H9 (cell line): ENCODE results near the gene IQUB. TPM values are rescaled to one million over a fixed set of nuclear protein-coding genes. Genes with fewer than 3 reads are reported as not detected.

Experiments
- DNase-seq: peaks from one replicate; pipeline ENCODE4 v3.0.0-alpha.2; 2017
- H2AFZ ChIP-seq: one replicate; pipeline ENCODE4 v1.6.1; 2013; ENCODE audit warnings: mild to moderate bottlenecking, low read length, control low read depth, moderate library complexity
- H2AK5ac ChIP-seq: 2 replicates; pipeline ENCODE4 v1.6.1; 2013; ENCODE audit warnings: low read length, control low read depth, mixed read lengths; ENCODE audit not compliant: insufficient read length
- H2BK120ac ChIP-seq: one replicate; pipeline ENCODE4 v1.6.1; 2013; ENCODE audit warnings: low read depth, mild to moderate bottlenecking, low read length, control low read depth, inconsistent platforms; ENCODE audit not compliant: poor library complexity, severe bottlenecking
- H2BK12ac ChIP-seq: 2 replicates; pipeline ENCODE4 v1.6.1; 2013; ENCODE audit warnings: low read length, control low read depth, mixed read lengths, low read depth; ENCODE audit not compliant: insufficient read length
- H2BK15ac ChIP-seq: 2 replicates; pipeline ENCODE4 v1.6.1; 2013; ENCODE audit warnings: low read depth, low read length, control low read depth
- H2BK20ac ChIP-seq: one replicate; pipeline ENCODE4 v1.6.1; 2013; ENCODE audit warnings: low read depth, mild to moderate bottlenecking, low read length, control low read depth, inconsistent platforms; ENCODE audit not compliant: poor library complexity, severe bottlenecking
- H2BK5ac ChIP-seq: 2 replicates; pipeline ENCODE4 v1.6.1; 2013; ENCODE audit warnings: low read length, control low read depth, mixed read lengths; ENCODE audit not compliant: insufficient read length
- H3K14ac ChIP-seq: 2 replicates; pipeline ENCODE4 v1.6.1; 2013; ENCODE audit warnings: low read length, control low read depth; ENCODE audit not compliant: insufficient read depth
- H3K18ac ChIP-seq: 2 replicates; pipeline ENCODE4 v1.6.1; 2013; ENCODE audit warnings: low read depth, mild to moderate bottlenecking, mixed read lengths, low read length, control low read depth; ENCODE audit not compliant: insufficient read length
- H3K23ac ChIP-seq: 2 replicates; pipeline ENCODE4 v1.6.1; 2013; ENCODE audit warnings: low read length, control low read depth, mixed read lengths, low read depth; ENCODE audit not compliant: insufficient read length
- H3K23me2 ChIP-seq: 2 replicates; pipeline ENCODE4 v1.6.1; 2013; ENCODE audit warnings: low read depth, mild to moderate bottlenecking, mixed read lengths, low read length, control low read depth; ENCODE audit not compliant: insufficient read length, poor library complexity, severe bottlenecking
- H3K27ac ChIP-seq: 2 replicates; pipeline ENCODE4 v1.5.1; 2013; ENCODE audit warnings: low read length, control low read depth, mixed read lengths, low read depth; ENCODE audit not compliant: insufficient read length
- H3K27me3 ChIP-seq: 2 replicates; pipeline ENCODE4 v1.6.1; 2013; ENCODE audit warnings: low read length, control low read depth, inconsistent platforms; ENCODE audit not compliant: insufficient read depth
- H3K4ac ChIP-seq: 2 replicates; pipeline ENCODE4 v1.6.1; 2013; ENCODE audit warnings: low read depth, mild to moderate bottlenecking, control low read depth, inconsistent platforms, low read length, moderate library complexity
- H3K4me1 ChIP-seq: 2 replicates; pipeline ENCODE4 v1.6.1; 2013; ENCODE audit warnings: low read length, control low read depth, inconsistent platforms; ENCODE audit not compliant: insufficient read depth
- H3K4me2 ChIP-seq: 2 replicates; pipeline ENCODE4 v1.6.1; 2013; ENCODE audit warnings: low read length, control low read depth, mixed read lengths; ENCODE audit not compliant: insufficient read length, insufficient read depth
- H3K56ac ChIP-seq: 2 replicates; pipeline ENCODE4 v1.6.1; 2013; ENCODE audit warnings: low read depth, mild to moderate bottlenecking, mixed read lengths, low read length, control low read depth; ENCODE audit not compliant: insufficient read length
- H3K79me1 ChIP-seq: 2 replicates; pipeline ENCODE4 v1.6.1; 2013; ENCODE audit warnings: low read depth, mild to moderate bottlenecking, moderate library complexity, low read length, control low read depth, inconsistent platforms; ENCODE audit not compliant: insufficient read depth, poor library complexity, severe bottlenecking
- H3K79me2 ChIP-seq: 2 replicates; pipeline ENCODE4 v1.6.1; 2013; ENCODE audit warnings: low read length, control low read depth, inconsistent platforms; ENCODE audit not compliant: insufficient read depth
- H3K9ac ChIP-seq: 2 replicates; pipeline ENCODE4 v1.6.1; 2013; ENCODE audit warnings: low read length, control low read depth, mixed read lengths; ENCODE audit not compliant: insufficient read length; ENCODE audit errors: extremely low read depth
- H3K9me3 ChIP-seq: one replicate; pipeline ENCODE4 v1.6.1; 2013; ENCODE audit warnings: low read depth, low read length, inconsistent platforms; ENCODE audit not compliant: control insufficient read depth
- H3T11ph ChIP-seq: one replicate; pipeline ENCODE4 v1.6.1; 2013; ENCODE audit warnings: mild to moderate bottlenecking, low read length, control low read depth, inconsistent platforms
- H4K20me1 ChIP-seq: one replicate; pipeline ENCODE4 v1.6.1; 2013; ENCODE audit not compliant: control insufficient read depth, insufficient read length, insufficient read depth
- H4K5ac ChIP-seq: 2 replicates; pipeline ENCODE4 v1.6.1; 2013; ENCODE audit warnings: low read depth, mild to moderate bottlenecking, mixed read lengths, low read length, control low read depth; ENCODE audit not compliant: insufficient read length
- H4K8ac ChIP-seq: replicated peaks from 2 replicates; pipeline ENCODE4 v1.6.1; 2013; ENCODE audit warnings: low read length, control low read depth, mixed read lengths, low read depth; ENCODE audit not compliant: insufficient read length
- H4K91ac ChIP-seq: 2 replicates; pipeline ENCODE4 v1.6.1; 2013; ENCODE audit warnings: low read depth, mild to moderate bottlenecking, moderate library complexity, mixed read lengths, low read length, control low read depth; ENCODE audit not compliant: insufficient read length
- H3K27ac Mint-ChIP-seq, 3 experiments: 2 replicates in 2 of 3; 3 replicates in 1 of 3; pipeline ENCODE4 v1.8.0; 2020 to 2021; ENCODE audit warnings: mixed read lengths in 3 of 3, mild to moderate bottlenecking in 1 of 3, moderate library complexity in 1 of 3
- H3K27me3 Mint-ChIP-seq: 2 replicates; pipeline ENCODE4 v1.8.0; 2021; ENCODE audit warnings: low read depth, mild to moderate bottlenecking, moderate library complexity, mixed read lengths
- H3K36me3 Mint-ChIP-seq, 3 experiments: 2 replicates in 2 of 3; 3 replicates in 1 of 3; pipeline ENCODE4 v1.8.0; 2020 to 2021; ENCODE audit warnings: low read depth in 3 of 3, mixed read lengths in 3 of 3; ENCODE audit not compliant: insufficient read depth in 1 of 3
- H3K4me1 Mint-ChIP-seq, 2 experiments: 2 replicates each; pipeline ENCODE4 v1.8.0; 2020; ENCODE audit warnings: mixed read lengths in 2 of 2
- H3K4me3 Mint-ChIP-seq, 2 experiments: 2 replicates in 1 of 2; 3 replicates in 1 of 2; pipeline ENCODE4 v1.8.0; 2020 to 2021; ENCODE audit warnings: mild to moderate bottlenecking in 2 of 2, mixed read lengths in 2 of 2, moderate library complexity in 1 of 2
- H3K9me3 Mint-ChIP-seq, 2 experiments: 2 replicates in 1 of 2; 3 replicates in 1 of 2; pipeline ENCODE4 v1.8.0; 2020; ENCODE audit warnings: mild to moderate bottlenecking in 2 of 2, mixed read lengths in 2 of 2, moderate library complexity in 1 of 2
- WGBS: extraction: QIAGEN DNeasy Blood & Tissue Kit; methylation state at CpG from one replicate; pipeline ENCODE4 v1.1.7; 2013; ENCODE audit warnings: missing lambda C conversion rate, low lambda C conversion rate, mixed read lengths; ENCODE audit not compliant: insufficient read length; ENCODE audit errors: extremely low coverage; 5-methylcytosine and 5-hydroxymethylcytosine counted together
- total RNA-seq: library from RNA; stranded (reverse); gene quantifications from 2 replicates; pipeline ENCODE4 v1.2.1, GENCODE V29; 2021
- TF ChIP-seq, protein P1 (sequence below): fragments of 200-600 bp; sonication (generic); conservative IDR thresholded peaks from 3 replicates; pipeline ENCODE4 v1.8.0; 2021; ENCODE audit warnings: antibody characterized with exemption, mild to moderate bottlenecking

The IQUB gene
- total RNA-seq, 1 experiment from 2014 or later = 0.28 TPM

DNA sequence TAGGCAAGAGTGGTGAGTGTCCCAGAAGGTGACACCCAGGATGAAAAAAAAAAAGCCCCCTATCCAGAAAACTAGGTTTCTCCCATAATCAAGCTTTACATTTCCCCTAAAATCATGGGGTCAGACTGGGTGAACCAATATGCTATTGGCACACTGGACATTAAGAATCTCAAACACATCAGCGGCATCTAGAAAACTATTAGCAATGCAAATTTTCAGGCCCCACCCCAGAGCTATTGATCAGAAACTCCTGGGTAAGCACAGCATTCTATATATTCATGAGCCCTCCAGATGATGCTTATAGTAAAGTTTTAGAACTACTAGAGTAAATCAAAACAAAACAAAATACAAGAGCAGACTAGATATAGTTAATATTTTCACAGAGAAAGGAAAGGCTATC lies 36.4 kb downstream of the IQUB start:
- H3K4ac ChIP-seq = no peak overlapping the region
- H2BK12ac ChIP-seq = no peak overlapping the region
- no peaks in the 10 kb centered on the region for H3K27me3 Mint-ChIP-seq
- no peak overlapping the region for H3K4me2 ChIP-seq
- no peaks in the 10 kb centered on the region for H3K4me1 ChIP-seq
- no peak overlapping the region for H2BK15ac ChIP-seq
- no peak overlapping the region for H3K9ac ChIP-seq
- no peak for DNase-seq
- no peak overlapping the region for H3K23ac ChIP-seq
- H3K79me1 ChIP-seq = no peaks in the 10 kb centered on the region
- no peaks in the 10 kb centered on the region for H3K9me3 ChIP-seq
- peaks cover 28 to 31% of the 10 kb centered on the region in 2 experiments for H3K4me1 Mint-ChIP-seq
- no peaks in the 10 kb centered on the region for H3K23me2 ChIP-seq
- no peak overlapping the region for H3K27ac ChIP-seq
- H2AK5ac ChIP-seq = no peak overlapping the region
- no peak overlapping the region for H3T11ph ChIP-seq
- H4K20me1 ChIP-seq = no peaks in the 10 kb centered on the region
- no peak overlapping the region for H4K91ac ChIP-seq
- no peak overlapping the region for H4K5ac ChIP-seq
- H2BK20ac ChIP-seq = no peak overlapping the region
- no peak overlapping the region for H4K8ac ChIP-seq
- H3K27me3 ChIP-seq = no peaks in the 10 kb centered on the region
- H3K14ac ChIP-seq = no peak overlapping the region
- H2BK120ac ChIP-seq = no peak overlapping the region
- no CpG with 5 or more reads among the region's 1 CpG for WGBS
- H3K36me3 Mint-ChIP-seq = peaks cover 2 to 4% (median 2%) of the 10 kb centered on the region in 3 experiments; a peak in 4 of 7 replicates
- TF ChIP-seq, protein P1, sequence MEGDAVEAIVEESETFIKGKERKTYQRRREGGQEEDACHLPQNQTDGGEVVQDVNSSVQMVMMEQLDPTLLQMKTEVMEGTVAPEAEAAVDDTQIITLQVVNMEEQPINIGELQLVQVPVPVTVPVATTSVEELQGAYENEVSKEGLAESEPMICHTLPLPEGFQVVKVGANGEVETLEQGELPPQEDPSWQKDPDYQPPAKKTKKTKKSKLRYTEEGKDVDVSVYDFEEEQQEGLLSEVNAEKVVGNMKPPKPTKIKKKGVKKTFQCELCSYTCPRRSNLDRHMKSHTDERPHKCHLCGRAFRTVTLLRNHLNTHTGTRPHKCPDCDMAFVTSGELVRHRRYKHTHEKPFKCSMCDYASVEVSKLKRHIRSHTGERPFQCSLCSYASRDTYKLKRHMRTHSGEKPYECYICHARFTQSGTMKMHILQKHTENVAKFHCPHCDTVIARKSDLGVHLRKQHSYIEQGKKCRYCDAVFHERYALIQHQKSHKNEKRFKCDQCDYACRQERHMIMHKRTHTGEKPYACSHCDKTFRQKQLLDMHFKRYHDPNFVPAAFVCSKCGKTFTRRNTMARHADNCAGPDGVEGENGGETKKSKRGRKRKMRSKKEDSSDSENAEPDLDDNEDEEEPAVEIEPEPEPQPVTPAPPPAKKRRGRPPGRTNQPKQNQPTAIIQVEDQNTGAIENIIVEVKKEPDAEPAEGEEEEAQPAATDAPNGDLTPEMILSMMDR = no peak
- H3K56ac ChIP-seq = no peak overlapping the region
- H2BK5ac ChIP-seq = no peak overlapping the region
- H3K27ac Mint-ChIP-seq = no peak overlapping the region
- H3K79me2 ChIP-seq = no peaks in the 10 kb centered on the region
- H3K9me3 Mint-ChIP-seq = no peaks in the 10 kb centered on the region
- no peak overlapping the region for H2AFZ ChIP-seq
- no peak overlapping the region for H3K4me3 Mint-ChIP-seq
- no peak overlapping the region for H3K18ac ChIP-seq
